Gastrocnemius medialis (tissue), 4 donors: Measurements from ENCODE around the gene PSMC1. TPM values are rescaled to one million over a fixed set of nuclear protein-coding genes. Genes with fewer than 3 reads are reported as not detected.

Source experiments
- ATAC-seq, 2 donors: fragments of 150-250 bp; one replicate each; pipeline ENCODE4 v1.9.1; 2016
- DNase-seq, 2 donors: peaks; one replicate each; pipeline ENCODE4 v3.0.0-alpha.2; 2019
- H3K27ac ChIP-seq, 4 donors: fragments of 200-600 bp; sonication (generic); 1 replicate in 1 of 4; 2 replicates in 3 of 4; pipeline ENCODE4 v1.5.1; 2016 to 2018; ENCODE audit warnings: mild to moderate bottlenecking in 2 of 4, moderate library complexity in 1 of 4
- H3K27me3 ChIP-seq, 3 donors: fragments of 200-600 bp; sonication (generic) in 2 of 3; 1 replicate in 1 of 3; 2 replicates in 2 of 3; pipeline versions ENCODE4 v1.5.1 to v1.6.0; 2016 to 2019; ENCODE audit warnings: mild to moderate bottlenecking in 1 of 3, moderate library complexity in 1 of 3
- H3K36me3 ChIP-seq, 2 donors: fragments of 200-600 bp; sonication (generic) in 1 of 2; one replicate each; pipeline ENCODE4 v1.5.1; 2017 to 2018
- H3K4me1 ChIP-seq, 2 donors: fragments of 200-600 bp; sonication (generic) in 1 of 2; one replicate each; pipeline ENCODE4 v1.5.1; 2016 to 2017; ENCODE audit warnings: mild to moderate bottlenecking in 2 of 2
- H3K4me3 ChIP-seq, 4 donors: fragments of 200-600 bp; sonication (generic) in 3 of 4; 1 replicate in 1 of 4; 2 replicates in 3 of 4; pipeline ENCODE4 v1.5.1; 2016 to 2019; ENCODE audit warnings: mild to moderate bottlenecking in 2 of 4
- H3K9me3 ChIP-seq, 3 donors: fragments of 200-600 bp; sonication (generic) in 2 of 3; 1 replicate in 1 of 3; 2 replicates in 2 of 3; pipeline ENCODE4 v1.5.1; 2016 to 2019
- POLR2A ChIP-seq, 2 donors: fragments of 450-650 bp; IDR thresholded peaks; one replicate each; pipeline ENCODE4 v1.6.1; 2017; ENCODE audit warnings: antibody characterized with exemption in 2 of 2, mild to moderate bottlenecking in 2 of 2, moderate library complexity in 2 of 2
- in situ Hi-C, 4 donors: fragments of 200-750 bp; cut with MboI; loops; one replicate each; pipeline versions ENCODE4 v1.15.0 to v1.8.0; 2017; ENCODE audit warnings: low sequenced_read_pairs in 4 of 4
- intact Hi-C: fragments of 100-400 bp; cut with DNase I; formaldehyde crosslinking; loops from one replicate; pipeline ENCODE4 v1.15.1; 2023; ENCODE audit warnings: low total_unique reads
- total RNA-seq, 4 donors: library from RNA; depleted of rRNA; stranded (reverse); fragments of >200 nt; gene quantifications; one replicate each; pipeline versions ENCODE4 v1.1.0 to v1.2.3, GENCODE V29; 2016
- TF ChIP-seq, protein P1 (sequence below), 5 experiments: fragments of 450-650 bp in 3 of 5; fragments of 200-600 bp in 2 of 5; sonication (generic) in 2 of 5; IDR thresholded peaks in 4 of 5; conservative IDR thresholded peaks in 1 of 5; 1 replicate in 4 of 5; 2 replicates in 1 of 5; pipeline ENCODE4 v1.5.1; 2016 to 2019; ENCODE audit warnings: antibody characterized with exemption in 5 of 5, mild to moderate bottlenecking in 3 of 5, moderate library complexity in 3 of 5

Gene PSMC1
- total RNA-seq, 4 donors from 2014 or later = 374 to 642 (median 528) TPM

DNA sequence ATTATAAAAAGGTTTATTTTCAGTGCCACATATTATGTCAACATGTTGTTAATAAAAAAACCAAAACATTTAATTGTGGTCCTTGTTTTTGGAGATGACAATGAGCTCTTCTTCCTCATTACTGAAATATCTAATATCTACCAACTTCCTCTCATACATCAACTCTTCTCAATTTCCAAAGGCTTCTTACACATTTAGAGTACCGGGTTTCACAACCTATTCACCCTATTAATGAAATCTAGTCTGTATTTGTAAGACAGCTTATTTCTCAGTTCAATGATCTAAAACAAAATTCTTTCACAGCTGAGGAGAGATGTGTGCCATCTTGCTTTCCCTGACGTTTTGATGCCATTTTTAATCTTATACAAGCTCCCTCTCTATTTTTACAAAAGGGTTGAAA is 60.9 kb downstream of the PSMC1 start:
- Histone ChIP-seq H3K27ac (no peak overlapping the region), H3K36me3 (peaks cover 0 to 54% of the 10 kb centered on the region in 2 donors), H3K4me1 (no peaks in the 10 kb centered on the region), H3K27me3 (no peaks in the 10 kb centered on the region), H3K9me3 (no peaks in the 10 kb centered on the region), H3K4me3 (no peak overlapping the region)
- ATAC-seq (no peak), DNase-seq (no peak)
- in situ Hi-C loops (loop anchor here in 1 of 4 donors (25.0 kb wide), 1 partner anchor 395 kb away; no protein-coding TSS in a partner anchor), intact Hi-C loops (no loop called here)
- TF ChIP-seq POLR2A (IDR thresholded peaks at IDR 0.05) = no peak
- TF ChIP-seq, protein P1, sequence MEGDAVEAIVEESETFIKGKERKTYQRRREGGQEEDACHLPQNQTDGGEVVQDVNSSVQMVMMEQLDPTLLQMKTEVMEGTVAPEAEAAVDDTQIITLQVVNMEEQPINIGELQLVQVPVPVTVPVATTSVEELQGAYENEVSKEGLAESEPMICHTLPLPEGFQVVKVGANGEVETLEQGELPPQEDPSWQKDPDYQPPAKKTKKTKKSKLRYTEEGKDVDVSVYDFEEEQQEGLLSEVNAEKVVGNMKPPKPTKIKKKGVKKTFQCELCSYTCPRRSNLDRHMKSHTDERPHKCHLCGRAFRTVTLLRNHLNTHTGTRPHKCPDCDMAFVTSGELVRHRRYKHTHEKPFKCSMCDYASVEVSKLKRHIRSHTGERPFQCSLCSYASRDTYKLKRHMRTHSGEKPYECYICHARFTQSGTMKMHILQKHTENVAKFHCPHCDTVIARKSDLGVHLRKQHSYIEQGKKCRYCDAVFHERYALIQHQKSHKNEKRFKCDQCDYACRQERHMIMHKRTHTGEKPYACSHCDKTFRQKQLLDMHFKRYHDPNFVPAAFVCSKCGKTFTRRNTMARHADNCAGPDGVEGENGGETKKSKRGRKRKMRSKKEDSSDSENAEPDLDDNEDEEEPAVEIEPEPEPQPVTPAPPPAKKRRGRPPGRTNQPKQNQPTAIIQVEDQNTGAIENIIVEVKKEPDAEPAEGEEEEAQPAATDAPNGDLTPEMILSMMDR (IDR thresholded peaks at IDR 0.05 in 4 of 5, conservative IDR thresholded peaks at IDR 0.05 in 1 of 5) = no peak

DNA sequence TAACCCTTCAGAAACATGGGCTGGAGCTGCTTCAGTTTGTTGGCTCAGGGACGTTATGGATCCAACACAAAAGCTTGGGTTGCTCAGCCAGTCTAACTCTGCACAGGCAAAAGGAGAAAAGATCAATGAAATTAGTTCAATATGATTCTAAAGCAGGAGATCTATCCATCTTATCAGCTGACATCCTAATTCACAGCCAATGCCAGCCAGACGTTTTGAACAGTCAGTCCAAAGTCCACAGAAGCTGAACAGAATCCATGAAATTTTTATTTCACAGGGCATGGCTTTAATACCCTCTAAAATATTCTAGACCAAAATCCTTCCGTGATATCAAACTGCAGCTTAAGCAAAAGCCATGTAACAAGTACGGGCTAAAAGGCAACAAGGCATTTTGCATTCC is 61.7 kb downstream of the PSMC1 start:
- Histone ChIP-seq H3K9me3 (no peaks in the 10 kb centered on the region), H3K4me1 (no peaks in the 10 kb centered on the region), H3K4me3 (no peak overlapping the region), H3K36me3 (peaks cover 0 to 48% of the 10 kb centered on the region in 2 donors), H3K27me3 (no peaks in the 10 kb centered on the region), H3K27ac (no peak overlapping the region)
- intact Hi-C loops (no loop called here), in situ Hi-C loops (loop anchor here in 1 of 4 donors (25.0 kb wide), 1 partner anchor 394 kb away; no protein-coding TSS in a partner anchor)
- DNase-seq (no peak), ATAC-seq (no peak)
- TF ChIP-seq POLR2A (IDR thresholded peaks at IDR 0.05) = no peak
- TF ChIP-seq, protein P1 (IDR thresholded peaks at IDR 0.05 in 4 of 5, conservative IDR thresholded peaks at IDR 0.05 in 1 of 5) = no peak

DNA sequence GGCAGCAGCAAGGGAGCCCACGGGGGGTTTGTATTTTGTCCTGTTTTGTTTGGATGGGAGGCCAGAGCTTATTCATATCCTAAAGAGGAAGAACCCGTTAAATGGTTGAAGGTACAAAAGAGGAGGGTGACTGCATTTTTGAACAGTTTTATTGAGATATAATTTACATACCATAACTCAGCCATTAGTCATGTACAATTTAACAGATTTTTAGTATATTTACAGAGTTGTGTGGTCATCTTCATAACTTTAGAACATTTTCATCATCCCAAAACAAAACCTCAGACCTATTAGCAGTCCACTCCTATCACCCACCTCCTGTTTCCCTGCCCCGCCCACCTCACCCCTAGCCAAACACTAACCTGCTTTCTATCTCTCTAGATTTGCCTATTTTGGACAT is 62.8 kb downstream of the PSMC1 start:
- DNase-seq (no peak), ATAC-seq (no peak)
- Histone ChIP-seq H3K27me3 (no peaks in the 10 kb centered on the region), H3K36me3 (peaks cover 0 to 37% of the 10 kb centered on the region in 2 donors), H3K4me1 (no peaks in the 10 kb centered on the region), H3K9me3 (no peaks in the 10 kb centered on the region), H3K27ac (no peak overlapping the region), H3K4me3 (no peak overlapping the region)
- TF ChIP-seq POLR2A (IDR thresholded peaks at IDR 0.05) = no peak
- TF ChIP-seq, protein P1 (IDR thresholded peaks at IDR 0.05 in 4 of 5, conservative IDR thresholded peaks at IDR 0.05 in 1 of 5) = no peak
- in situ Hi-C loops (loop anchor here in 1 of 4 donors (25.0 kb wide), 1 partner anchor 393 kb away; no protein-coding TSS in a partner anchor), intact Hi-C loops (no loop called here)

DNA sequence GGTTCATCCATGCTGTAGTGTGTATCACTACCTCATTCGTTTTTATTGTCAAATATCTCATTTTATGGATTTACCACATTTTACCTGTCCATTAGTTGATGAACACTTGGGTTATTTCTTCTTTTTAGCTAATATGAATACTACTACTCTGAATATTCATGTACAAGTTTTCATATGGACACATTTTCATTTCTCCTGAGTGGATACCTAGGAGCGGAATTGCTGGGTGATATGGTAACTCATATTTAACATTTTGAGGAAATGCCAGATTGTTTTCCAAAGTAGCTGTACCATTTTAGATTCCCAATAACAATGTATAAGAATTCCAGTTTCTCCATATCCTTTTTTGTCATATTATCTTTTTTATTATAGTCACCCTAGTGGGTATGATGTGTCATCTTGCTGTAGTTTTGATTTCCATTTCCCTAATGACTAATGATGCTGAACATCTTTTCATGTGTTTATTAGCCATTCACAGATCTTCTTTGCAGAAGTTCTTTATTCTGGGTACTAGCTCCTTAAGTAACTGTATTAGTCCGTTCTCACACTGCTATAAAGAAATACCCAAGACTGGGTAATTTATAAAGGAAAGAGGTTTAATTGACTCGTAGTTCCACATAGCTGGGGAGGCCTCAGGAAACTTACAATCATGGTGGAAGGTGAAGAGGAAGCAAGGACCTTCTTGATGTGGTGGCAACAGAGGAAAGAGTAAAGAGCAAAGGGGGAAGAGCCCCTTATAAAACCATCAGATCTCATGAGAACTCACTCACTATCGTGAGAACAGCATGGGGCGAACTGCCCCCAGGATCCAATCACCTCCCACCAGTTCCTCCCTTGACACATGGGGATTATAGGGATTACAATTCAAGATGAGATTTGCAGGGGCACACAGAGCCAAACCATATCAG is 63.5 kb downstream of the PSMC1 start:
- Histone ChIP-seq H3K4me1 (no peaks in the 10 kb centered on the region), H3K27ac (no peak overlapping the region), H3K36me3 (peaks cover 0 to 31% of the 10 kb centered on the region in 2 donors), H3K4me3 (no peak overlapping the region), H3K27me3 (no peaks in the 10 kb centered on the region), H3K9me3 (no peaks in the 10 kb centered on the region)
- DNase-seq (no peak), ATAC-seq (no peak)
- TF ChIP-seq, protein P1 (IDR thresholded peaks at IDR 0.05 in 4 of 5, conservative IDR thresholded peaks at IDR 0.05 in 1 of 5) = no peak
- TF ChIP-seq POLR2A (IDR thresholded peaks at IDR 0.05) = no peak
- intact Hi-C loops = no loop called here
- in situ Hi-C loops = loop anchor here in 1 of 4 donors (25.0 kb wide), 1 partner anchor 392 kb away; no protein-coding TSS in a partner anchor
